NCI-H2081 (cell line): ENCODE measurements around the gene RAB6D.
"Not testable (repeated sequence)": the region's sequence is repeated elsewhere in the genome, so short reads cannot be mapped to it uniquely, and the experiment has no call there.

Source experiments
- DNase-seq, 2 experiments: peaks; one replicate each; lab custom pipeline; 2025; lab: John Stamatoyannopoulos, UW

The RAB6D gene

GRCh38 chr2:131363703-131364186 lies at the start of gene RAB6D:
RAB6D (minus strand) TSS chr2:131364168; CDS start chr2:131363720, 448 bp downstream.
- not testable (repeated sequence) for DNase-seq

- DNase-seq = peak; percentile 46 to 64
These were observed 49.3 kb upstream of the RAB6D start for GRCh38 chr2:131413148-131413747.

- DNase-seq = no peak
These were observed 46.2 kb upstream of the RAB6D start for GRCh38 chr2:131410173-131410572.

- DNase-seq = no peak
These were observed 44.8 kb upstream of the RAB6D start for GRCh38 chr2:131408778-131409177.

DNA sequence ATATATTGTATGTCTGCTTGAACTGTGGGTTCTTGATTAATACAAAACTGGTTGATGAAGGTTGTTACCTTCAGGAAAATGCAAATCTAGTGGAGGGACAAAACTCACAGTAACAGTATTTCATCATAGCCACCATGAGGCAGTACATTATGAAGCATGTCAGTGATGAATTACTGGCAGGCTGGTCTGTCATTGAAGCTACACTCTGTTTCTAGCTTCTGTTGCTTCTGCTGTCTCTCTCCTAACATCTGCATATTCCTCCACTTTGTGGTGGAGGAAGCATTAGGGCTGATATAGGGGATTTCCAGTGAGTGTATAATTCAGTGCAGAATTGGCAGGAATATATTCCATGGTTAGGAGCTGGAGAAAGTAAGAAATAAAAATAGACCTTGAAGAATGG lies 44.2 kb upstream of the RAB6D start:
- DNase-seq = no peak

- no peak for DNase-seq
These were observed 40.8 kb upstream of the RAB6D start for GRCh38 chr2:131404753-131405152.

DNA sequence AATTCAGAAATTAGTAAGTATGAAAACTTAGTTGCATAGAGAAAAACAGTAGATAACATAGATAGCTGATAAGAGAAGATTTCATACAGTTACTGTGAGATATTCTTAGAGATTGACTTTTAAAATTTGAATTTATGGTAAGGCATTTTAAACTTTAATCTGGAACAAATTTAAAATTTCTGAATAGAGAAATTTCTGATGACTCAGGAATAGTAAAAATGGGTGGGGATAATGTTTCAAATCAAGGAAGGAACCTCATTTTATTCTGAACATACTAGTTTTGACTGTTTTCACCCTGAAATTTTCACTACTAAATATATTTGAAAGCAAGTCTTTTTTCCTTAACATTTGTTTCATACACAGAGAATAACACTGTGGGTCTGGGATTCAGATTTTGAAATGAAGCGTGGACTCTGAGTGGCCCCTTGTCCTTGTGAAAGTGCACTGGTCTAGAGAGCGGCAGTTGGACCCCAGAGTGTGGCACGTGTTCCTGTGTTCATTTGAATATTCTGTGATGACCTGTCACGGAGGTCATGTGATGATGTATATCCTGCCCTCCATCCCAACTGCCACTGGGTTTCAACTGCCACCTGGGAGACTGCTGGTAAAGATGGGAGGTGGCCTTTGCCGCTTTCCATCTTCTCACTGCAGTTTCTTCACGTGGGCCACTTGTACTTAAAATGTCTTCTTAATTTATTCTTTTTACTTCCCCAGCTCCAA lies 38.5 kb upstream of the RAB6D start:
- no peak for DNase-seq

DNA sequence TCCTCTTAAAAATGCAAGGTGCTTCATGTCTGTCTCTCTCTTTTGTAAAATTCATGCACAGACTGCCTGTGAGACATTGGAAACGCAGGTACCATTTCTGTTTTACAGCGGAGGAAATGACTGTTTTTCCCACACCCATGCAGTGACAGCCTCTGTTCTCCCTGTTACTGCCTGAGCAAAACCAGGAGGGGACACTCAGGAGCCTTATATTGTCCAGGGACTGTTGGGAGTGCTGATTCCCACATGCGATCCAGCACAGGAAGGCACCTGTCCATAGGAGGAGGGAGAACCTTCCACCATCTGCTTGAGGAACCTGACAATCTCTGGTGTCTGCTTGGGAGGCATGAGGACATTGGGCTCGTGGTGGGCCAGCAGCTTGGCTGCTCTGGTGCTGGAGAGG lies 36.9 kb upstream of the RAB6D start:
- no peak for DNase-seq

GRCh38 chr2:131400441-131400840 lies 36.5 kb upstream of the RAB6D start:
- not testable (repeated sequence) for DNase-seq

- DNase-seq = not testable (repeated sequence)
These were observed 32.2 kb upstream of the RAB6D start for GRCh38 chr2:131396209-131396608.

- DNase-seq = not testable (repeated sequence)
These were observed 31.2 kb upstream of the RAB6D start for GRCh38 chr2:131395024-131395645.

GRCh38 chr2:131394147-131394931 lies 30.4 kb upstream of the RAB6D start:
- DNase-seq = no peak

- not testable (repeated sequence) for DNase-seq
These were observed 28.0 kb upstream of the RAB6D start for GRCh38 chr2:131391953-131392352.

DNA sequence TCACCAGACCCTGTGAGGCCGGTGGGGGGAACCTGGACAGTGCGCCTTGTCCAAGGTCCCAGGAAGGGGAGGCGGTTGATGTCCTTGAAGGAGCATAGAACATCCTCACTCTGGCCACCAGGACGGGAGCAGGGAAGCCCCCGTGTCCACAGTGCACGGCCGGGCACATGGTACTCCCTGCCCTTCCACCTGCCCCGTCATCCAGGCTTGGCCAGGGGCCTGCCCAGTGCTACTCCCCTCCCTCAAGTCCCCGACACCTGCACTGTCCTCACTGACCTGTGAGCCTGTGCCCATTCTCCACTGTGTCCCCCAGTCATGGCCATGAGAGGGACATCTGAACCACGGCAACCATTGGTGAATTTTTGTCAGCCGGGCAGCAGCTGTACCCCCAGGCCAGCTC lies 27.5 kb upstream of the RAB6D start:
- not testable (repeated sequence) for DNase-seq

DNA sequence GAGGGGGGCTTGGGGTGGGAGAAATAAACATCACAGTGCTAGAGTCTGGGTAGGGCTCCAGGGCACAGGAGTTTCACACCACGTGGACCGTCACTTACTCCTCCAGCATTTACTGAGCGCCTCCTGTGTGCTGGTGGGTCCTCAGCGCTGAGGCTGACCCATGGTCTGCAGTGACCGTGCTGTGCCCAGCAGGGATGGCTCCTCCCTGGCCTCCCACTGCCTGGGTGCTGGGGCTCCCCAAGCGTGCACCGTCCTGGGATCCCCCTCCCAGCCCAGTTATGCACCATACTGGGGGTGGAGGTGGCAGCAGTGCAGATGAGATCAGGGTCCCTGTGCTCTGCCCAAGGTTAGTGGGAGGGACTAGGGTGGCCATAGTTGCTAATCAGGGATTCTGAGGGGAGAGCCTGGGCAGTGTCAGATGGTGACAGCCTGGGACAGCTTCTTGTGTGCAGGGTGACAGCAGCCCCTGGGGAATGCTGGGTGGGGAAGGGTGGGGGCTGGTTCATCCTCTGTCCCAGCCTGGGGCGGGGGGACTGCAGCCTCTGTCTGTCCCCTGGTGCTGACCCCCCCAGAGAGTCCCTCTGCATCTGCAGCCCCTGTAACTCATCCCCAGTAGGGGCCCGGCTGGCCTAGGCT lies 26.6 kb upstream of the RAB6D start:
- not testable (repeated sequence) for DNase-seq

DNA sequence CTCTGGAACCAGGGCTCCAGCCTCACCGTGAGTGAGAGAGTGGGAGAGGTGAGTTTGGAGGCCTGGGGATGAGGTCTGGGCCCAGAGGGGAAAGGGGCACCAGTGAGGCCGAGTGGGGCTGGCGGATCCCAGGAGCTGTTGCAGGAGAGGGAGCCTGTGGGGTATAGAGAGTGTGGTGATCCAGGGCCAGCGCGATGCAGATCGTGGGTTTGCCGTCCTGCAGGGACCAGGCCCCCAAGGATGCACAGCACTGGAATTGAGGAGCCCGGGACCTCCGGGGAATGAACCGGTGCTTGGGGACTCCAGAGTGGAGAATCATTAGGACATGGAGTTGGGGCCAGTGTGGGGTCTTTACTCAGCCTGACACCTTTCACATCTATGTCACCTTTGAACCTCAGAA lies 25.7 kb upstream of the RAB6D start:
- no peak for DNase-seq

DNA sequence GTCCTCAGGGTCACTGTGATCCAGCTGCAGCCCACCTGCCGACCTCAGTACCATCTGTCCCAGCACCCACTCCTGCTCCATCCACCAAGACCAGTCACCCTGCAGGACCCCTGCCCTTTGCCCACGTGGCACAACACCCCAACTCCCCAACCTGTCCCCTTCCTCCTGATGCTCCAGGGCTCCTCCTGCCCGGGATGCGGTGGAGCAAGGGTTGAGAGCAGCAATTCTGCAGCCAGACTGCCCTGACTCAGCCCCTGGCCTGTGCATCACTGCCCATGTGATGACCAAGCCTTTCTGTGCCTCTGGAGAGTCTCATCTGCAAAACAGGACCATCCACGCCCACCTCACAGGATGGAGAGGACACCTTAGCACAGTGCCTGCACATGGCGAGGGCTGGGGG lies 24.9 kb upstream of the RAB6D start:
- DNase-seq = not testable (repeated sequence)

- DNase-seq = not testable (repeated sequence)
These were observed 9.1 kb upstream of the RAB6D start for GRCh38 chr2:131373111-131373510.

- DNase-seq = no peak
These were observed 6.0 kb upstream of the RAB6D start for GRCh38 chr2:131369954-131370353.

DNA sequence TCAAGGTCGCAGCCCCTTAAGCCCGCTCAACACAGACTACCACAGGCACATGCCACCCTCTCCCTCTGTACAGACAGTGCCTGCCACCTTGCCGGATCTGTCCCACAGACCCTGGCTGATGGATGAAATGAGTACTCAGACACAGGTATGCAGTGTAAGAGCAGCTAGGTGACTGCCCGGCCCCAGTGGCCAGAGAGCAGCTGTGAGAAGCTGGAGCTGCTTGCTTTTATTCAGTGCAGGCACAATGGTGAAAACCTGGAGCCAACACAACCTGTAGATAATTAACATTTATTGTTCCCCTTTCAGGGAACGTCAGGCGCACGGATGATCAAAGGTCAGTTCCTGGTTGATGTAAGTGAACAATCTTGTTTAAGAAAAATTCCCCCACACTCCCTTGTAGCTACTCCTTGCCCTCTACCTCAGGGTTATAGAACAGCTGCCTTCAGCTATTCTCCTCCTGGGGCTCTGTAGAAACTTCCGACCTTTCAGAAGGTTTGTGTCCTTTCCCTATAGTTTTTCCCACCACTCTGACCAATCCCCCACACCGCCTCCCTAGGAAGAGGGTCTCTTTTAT lies 4.6 kb upstream of the RAB6D start:
- not testable (repeated sequence) for DNase-seq

DNA sequence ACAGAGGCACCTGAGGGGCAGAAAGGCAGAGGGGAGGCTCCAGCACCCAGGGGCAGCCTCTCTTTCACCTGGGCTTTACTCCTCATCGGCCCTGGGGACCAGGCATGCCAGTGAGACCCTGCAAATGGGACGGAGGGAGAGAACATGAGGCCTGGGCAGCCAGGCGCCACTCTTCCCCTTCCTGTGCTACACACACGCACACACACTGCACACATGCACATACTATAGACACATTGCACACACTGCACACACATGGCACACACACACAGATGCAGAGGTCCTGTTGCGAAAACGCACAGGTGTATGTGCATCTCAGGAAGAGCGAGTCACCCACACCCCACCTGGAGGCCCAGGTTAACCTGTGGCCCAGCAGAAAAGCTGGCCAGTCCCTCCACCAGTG lies 3.4 kb upstream of the RAB6D start:
- DNase-seq = no peak
